Right atrium auricular region (tissue), 2 donors: Measurements from ENCODE around the gene TUBB2A. TPM values are rescaled to one million over a fixed set of nuclear protein-coding genes. Genes with fewer than 3 reads are reported as not detected.
"Not testable (repeated sequence)": the region's sequence is repeated elsewhere in the genome, so short reads cannot be mapped to it uniquely, and the experiment has no call there.

ENCODE experiments used
- DNase-seq: peaks from one replicate; pipeline ENCODE4 v3.0.0-alpha.2; 2019; ENCODE audit warnings: low spot score
- H3K27ac ChIP-seq, 2 donors: fragments of 200-600 bp; sonication (generic); 1 replicate in 1 of 2; 2 replicates in 1 of 2; pipeline ENCODE4 v1.5.1; 2016 to 2019
- H3K27me3 ChIP-seq, 2 donors: fragments of 200-600 bp; sonication (generic); one replicate each; pipeline versions ENCODE4 v1.5.1 to v1.6.0; 2017 to 2019
- H3K36me3 ChIP-seq: fragments of 200-600 bp; sonication (generic); one replicate; pipeline ENCODE4 v1.5.1; 2016
- H3K4me1 ChIP-seq, 2 donors: fragments of 200-600 bp; sonication (generic); one replicate each; pipeline versions ENCODE4 v1.5.1 to v1.6.0; 2017 to 2019
- H3K4me3 ChIP-seq, 2 donors: fragments of 200-600 bp; sonication (generic); 1 replicate in 1 of 2; 2 replicates in 1 of 2; pipeline ENCODE4 v1.5.1; 2017 to 2019; ENCODE audit warnings: mild to moderate bottlenecking in 1 of 2, moderate library complexity in 1 of 2
- H3K9me3 ChIP-seq, 2 donors: fragments of 200-600 bp; sonication (generic); one replicate each; pipeline ENCODE4 v1.5.1; 2019
- total RNA-seq, 2 donors: library from RNA; depleted of rRNA; stranded (reverse); fragments of >200 nt; gene quantifications; one replicate each; pipeline ENCODE4 v1.1.0, GENCODE V29; 2016
- TF ChIP-seq, protein P1 (sequence below), 2 donors: fragments of 200-600 bp; sonication (generic); IDR thresholded peaks; one replicate each; pipeline ENCODE4 v1.5.1; 2019; ENCODE audit warnings: antibody characterized with exemption in 2 of 2

Gene TUBB2A
- total RNA-seq, 2 donors from 2014 or later: 33.8 to 42.2 TPM

DNA sequence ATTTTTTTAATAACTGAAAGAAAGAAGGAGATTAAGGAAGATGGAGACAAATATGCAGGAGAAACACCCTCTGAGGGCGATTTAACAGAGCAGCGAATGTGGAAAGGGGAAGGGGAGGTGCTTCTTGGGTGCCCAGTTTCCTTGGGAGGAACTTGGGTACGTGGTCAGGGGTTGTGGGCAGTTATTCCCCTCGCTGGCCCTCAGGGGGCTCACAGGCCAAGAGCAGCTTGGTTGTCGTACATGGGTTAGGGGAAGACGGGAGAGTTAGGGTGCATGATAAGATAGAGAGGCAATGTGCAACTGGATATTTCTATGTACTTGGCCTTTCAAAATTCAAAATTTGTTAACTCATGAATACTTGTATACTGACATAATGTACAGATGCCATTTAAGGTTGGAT, 7.0 kb upstream of the TUBB2A start:
- Histone ChIP-seq H3K4me3 (no peak overlapping the region), H3K4me1 (peaks cover 0 to 9% of the 10 kb centered on the region in 2 donors), H3K9me3 (no peaks in the 10 kb centered on the region), H3K36me3 (no peaks in the 10 kb centered on the region), H3K27me3 (no peaks in the 10 kb centered on the region), H3K27ac (no peak overlapping the region)
- no peak for DNase-seq
- TF ChIP-seq, protein P1, sequence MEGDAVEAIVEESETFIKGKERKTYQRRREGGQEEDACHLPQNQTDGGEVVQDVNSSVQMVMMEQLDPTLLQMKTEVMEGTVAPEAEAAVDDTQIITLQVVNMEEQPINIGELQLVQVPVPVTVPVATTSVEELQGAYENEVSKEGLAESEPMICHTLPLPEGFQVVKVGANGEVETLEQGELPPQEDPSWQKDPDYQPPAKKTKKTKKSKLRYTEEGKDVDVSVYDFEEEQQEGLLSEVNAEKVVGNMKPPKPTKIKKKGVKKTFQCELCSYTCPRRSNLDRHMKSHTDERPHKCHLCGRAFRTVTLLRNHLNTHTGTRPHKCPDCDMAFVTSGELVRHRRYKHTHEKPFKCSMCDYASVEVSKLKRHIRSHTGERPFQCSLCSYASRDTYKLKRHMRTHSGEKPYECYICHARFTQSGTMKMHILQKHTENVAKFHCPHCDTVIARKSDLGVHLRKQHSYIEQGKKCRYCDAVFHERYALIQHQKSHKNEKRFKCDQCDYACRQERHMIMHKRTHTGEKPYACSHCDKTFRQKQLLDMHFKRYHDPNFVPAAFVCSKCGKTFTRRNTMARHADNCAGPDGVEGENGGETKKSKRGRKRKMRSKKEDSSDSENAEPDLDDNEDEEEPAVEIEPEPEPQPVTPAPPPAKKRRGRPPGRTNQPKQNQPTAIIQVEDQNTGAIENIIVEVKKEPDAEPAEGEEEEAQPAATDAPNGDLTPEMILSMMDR (IDR thresholded peaks at IDR 0.05): no peak

DNA sequence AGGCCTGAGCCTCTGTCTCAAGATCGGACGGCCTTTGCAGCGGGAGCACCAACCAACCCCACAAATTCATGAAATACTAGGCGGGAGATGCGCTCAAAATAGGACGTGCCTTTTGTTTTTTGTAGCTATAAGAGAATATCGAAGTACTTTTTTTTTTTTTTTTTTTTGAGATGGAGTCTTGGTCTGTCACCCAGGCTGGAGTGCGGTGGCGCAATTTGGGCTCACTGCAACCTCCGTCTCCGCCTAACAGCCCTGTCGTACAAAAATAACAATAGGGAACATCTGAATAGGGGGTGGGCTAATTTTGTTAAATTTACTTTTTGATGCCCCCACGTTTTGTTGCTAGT, 5.9 kb upstream of the TUBB2A start:
- DNase-seq: no peak
- H3K36me3 ChIP-seq: no peaks in the 10 kb centered on the region
- H3K9me3 ChIP-seq: no peaks in the 10 kb centered on the region
- TF ChIP-seq, protein P1 (IDR thresholded peaks at IDR 0.05): no peak
- no peaks in the 10 kb centered on the region for H3K27me3 ChIP-seq
- peak overlapping the region; percentile 61 to 82 for H3K4me3 ChIP-seq
- H3K4me1 ChIP-seq: peaks cover 0 to 17% of the 10 kb centered on the region in 2 donors
- peak overlapping the region; percentile 90 to 91 for H3K27ac ChIP-seq

DNA sequence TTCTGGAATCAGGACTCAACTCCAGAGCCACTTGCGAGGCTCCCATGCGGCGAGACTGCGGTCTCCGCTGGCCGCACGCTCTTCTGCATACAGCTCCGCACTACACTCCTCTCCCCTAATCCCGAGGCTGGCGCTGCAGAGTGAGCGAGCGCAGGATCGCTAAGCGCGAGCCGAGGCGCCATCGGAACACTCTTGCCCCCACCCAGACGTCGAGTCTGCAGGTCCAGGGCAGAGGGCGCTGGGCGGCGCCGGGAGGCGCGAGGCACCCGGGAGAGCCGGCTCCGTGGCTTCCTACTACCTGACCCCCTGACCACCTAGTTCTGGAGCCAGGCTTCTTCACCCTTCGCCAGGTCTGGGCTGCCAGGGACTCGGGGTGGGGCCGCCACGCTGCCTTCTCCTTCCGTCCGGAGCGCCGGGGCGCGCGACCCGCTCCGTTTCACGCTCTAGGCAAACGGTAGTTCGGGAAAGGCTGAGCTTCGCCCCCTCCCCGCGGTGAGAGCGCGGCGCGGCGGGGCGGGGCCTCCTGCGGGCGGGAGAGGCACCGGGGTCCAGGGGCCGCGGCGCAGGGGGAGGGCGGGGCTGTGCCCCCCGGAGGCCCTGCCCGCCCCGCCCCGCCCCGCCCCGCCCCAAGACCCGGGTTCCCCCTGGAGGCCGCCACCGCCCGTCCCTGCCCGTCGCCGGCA, 5.4 kb upstream of the TUBB2A start:
- no peaks in the 10 kb centered on the region for H3K9me3 ChIP-seq
- H3K27me3 ChIP-seq: no peaks in the 10 kb centered on the region
- peak overlapping the region; percentile 90 to 91 for H3K27ac ChIP-seq
- DNase-seq: peak; percentile 77
- no peaks in the 10 kb centered on the region for H3K36me3 ChIP-seq
- TF ChIP-seq, protein P1 (IDR thresholded peaks at IDR 0.05): no peak
- H3K4me1 ChIP-seq: peaks cover 0 to 22% of the 10 kb centered on the region in 2 donors
- peak overlapping the region; percentile 61 to 82 for H3K4me3 ChIP-seq

DNA sequence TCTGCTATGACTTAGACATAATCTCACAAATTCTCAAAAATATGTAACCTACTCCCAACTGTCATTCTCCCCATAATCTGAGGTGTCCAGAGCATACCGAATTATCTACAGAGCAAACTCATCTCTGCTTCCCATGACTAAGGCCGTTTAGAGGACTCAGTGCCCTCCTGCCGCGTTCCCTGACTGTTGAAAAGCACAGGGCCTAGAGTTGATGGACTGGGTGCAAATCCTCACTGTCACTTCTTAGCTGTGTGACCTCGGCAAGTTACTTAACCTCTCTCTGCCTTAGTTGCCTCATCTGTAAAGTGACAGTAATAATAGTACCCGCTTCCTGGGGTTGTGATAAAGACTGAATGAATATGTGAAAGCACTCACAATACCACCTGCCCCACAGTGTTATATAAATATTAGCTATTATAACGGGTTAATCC, 4.7 kb upstream of the TUBB2A start:
- no peak for DNase-seq
- Histone ChIP-seq H3K36me3 (no peaks in the 10 kb centered on the region), H3K27me3 (no peaks in the 10 kb centered on the region), H3K4me3 (peak overlapping the region; percentile 61 to 82), H3K27ac (peak overlapping the region; percentile 90 to 91), H3K4me1 (peaks cover 0 to 22% of the 10 kb centered on the region in 2 donors), H3K9me3 (no peaks in the 10 kb centered on the region)
- TF ChIP-seq, protein P1 (IDR thresholded peaks at IDR 0.05): no peak

DNA sequence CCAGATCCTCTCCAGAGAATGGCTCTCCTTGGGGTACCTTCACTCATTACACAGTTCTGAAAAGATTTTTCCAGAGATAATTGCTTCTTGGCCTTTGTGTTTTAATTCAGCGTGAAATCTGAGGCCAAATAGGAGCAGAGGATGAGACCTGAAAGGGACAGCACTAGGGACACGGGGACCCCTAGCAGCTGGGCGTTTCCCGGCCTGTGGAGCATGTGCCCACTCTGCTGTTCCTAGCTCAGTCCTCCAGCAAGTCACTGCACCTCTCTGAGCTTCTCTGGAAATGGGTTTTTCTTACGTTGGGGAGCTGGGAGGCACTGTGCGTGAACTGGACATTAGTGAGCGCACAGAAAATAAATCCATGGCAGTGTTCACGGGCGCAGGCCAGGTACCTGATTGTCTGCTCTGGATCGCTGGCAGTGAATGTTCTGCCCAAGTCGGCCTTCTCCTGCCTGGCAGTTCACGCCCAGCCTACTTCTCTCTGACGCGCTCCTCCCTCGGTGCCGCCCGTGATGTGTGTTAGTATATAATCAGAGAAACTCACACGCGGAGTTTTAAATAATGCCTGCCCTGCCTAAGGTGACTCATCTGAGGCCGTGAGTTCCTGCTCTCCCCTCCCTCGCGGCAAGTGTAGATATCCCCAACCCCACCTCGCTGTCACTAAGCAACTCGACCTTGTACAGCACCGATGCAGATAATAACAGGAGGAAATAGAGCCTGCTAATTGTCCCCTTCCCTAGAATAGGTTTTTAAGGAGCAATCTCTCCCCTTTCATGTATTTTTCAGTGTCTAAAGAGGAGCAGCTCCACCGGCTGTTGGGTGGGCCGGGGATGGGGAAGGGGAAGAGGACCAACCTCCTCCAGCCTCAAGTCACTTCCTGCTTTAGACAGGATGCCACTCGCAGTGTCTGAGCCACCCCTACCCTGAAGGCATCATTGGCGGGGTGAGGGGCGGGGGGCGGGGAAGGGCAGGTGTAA, 2.7 kb upstream of the TUBB2A start:
- no peak overlapping the region for H3K4me3 ChIP-seq
- peaks cover 3% of the 10 kb centered on the region for H3K36me3 ChIP-seq
- TF ChIP-seq, protein P1 (IDR thresholded peaks at IDR 0.05): no peak
- peaks cover 0 to 31% of the 10 kb centered on the region in 2 donors for H3K4me1 ChIP-seq
- H3K27me3 ChIP-seq: no peaks in the 10 kb centered on the region
- H3K9me3 ChIP-seq: no peaks in the 10 kb centered on the region
- DNase-seq: no peak
- peak overlapping the region; percentile 36 to 42 for H3K27ac ChIP-seq

DNA sequence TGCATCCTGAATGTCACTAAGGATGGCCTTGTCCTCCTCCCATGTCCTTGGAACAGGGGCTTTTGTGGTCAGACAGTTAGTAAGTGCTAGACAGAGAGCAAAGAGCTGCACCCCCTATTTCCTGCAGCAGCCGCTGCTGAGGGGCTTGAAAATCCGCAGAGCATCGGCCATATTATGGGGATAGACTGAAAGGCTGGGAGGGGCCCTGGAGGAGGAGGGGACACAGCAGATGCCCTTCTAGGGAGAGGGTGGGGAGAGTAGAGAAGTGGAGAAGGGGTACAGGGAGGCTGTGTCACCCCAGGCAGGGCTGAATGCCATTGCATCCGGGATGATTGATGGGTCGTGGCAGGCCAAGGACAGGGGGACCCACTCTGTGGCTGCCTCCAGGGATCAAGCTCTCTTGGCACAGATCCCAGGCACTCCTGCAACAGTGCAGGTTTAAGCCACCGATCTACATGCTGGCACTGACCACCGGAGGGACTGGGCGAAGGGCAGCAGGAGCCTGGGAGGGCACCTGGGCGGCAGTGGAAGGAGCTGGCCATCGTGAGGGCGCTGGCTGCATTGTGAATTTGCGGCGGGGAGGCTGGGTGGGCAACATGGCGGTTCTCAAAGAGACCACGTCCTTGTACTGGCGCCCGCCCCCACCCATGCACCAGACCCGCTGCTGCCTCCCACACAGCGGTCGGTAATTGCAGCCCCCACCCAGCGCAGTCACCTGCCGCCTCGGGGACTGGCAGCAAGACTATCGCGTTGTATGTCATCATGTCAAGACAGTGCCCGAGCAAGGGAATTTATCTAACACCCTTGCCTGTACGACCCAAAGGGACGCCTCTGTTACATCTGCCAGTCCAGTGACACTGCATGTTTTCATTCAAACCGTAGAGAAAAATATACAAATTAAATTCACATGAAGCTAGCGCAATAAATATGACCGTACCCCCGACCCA, 887 bp downstream of the TUBB2A start:
- Histone ChIP-seq H3K27ac (peak overlapping the region; percentile 95 to 100), H3K4me1 (peaks cover 0 to 26% of the 10 kb centered on the region in 2 donors), H3K4me3 (peak overlapping the region; percentile 90 to 98)
- H3K36me3 ChIP-seq, H3K9me3 ChIP-seq, H3K27me3 ChIP-seq, DNase-seq: not testable (repeated sequence)

DNA sequence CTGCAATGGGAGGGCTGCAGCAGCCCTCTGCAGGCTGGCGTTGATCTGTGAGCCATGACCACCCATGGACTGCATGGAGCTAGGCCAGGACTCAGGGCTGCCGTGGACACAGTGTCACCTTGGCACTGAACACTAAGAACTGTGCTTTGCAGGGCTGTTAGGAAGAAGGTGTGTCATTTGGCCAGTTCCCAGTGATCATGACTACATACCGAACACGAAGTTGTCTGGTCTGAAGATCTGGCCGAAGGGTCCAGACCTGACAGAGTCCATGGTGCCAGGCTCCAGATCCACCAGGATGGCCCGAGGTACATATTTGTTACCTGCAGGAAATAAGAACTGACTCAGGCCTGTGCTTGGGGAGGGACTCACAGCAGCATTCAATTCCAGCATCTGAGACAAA, 1.9 kb downstream of the TUBB2A start:
- DNase-seq, H3K27me3 ChIP-seq, H3K36me3 ChIP-seq, H3K9me3 ChIP-seq, H3K4me3 ChIP-seq, H3K27ac ChIP-seq: not testable (repeated sequence)
- peaks cover 0 to 26% of the 10 kb centered on the region in 2 donors for H3K4me1 ChIP-seq
